K562 (cell line): ENCODE results near the gene CELSR2. TPM values are rescaled to one million over a fixed set of nuclear protein-coding genes. Genes with fewer than 3 reads are reported as not detected.

Source experiments
- CBFB ChIP-seq: sonication (generic); formaldehyde crosslinking; IDR thresholded peaks from 2 replicates; pipeline ENCODE4 v1.4.0; 2020; ENCODE audit warnings: mild to moderate bottlenecking, missing genetic modification reagents
- CC2D1A ChIP-seq: fragments of 450-650 bp; IDR thresholded peaks from 2 replicates; pipeline ENCODE4 v1.6.1; 2017; ENCODE audit warnings: mild to moderate bottlenecking
- COPS2 ChIP-seq: fragments of 450-650 bp; conservative IDR thresholded peaks from 2 replicates; pipeline ENCODE4 v1.6.1; 2016; ENCODE audit warnings: mild to moderate bottlenecking, moderate library complexity
- EP300 ChIP-seq: IDR thresholded peaks from 2 replicates; pipeline ENCODE4 v1.6.1; 2012; ENCODE audit warnings: low read length, improper control_type of control experiment
- IFI16 ChIP-seq: fragments of 250-450 bp; sonication (Bioruptor Pico); IDR thresholded peaks from 2 replicates; pipeline ENCODE4 v2.1.2; 2022; ENCODE audit warnings: mild to moderate bottlenecking, inconsistent platforms
- KDM2B ChIP-seq: fragments of 250-450 bp; sonication (Bioruptor Pico); IDR thresholded peaks from 2 replicates; pipeline ENCODE4 v1.8.0; 2021; ENCODE audit warnings: mild to moderate bottlenecking, moderate library complexity
- MAX ChIP-seq: sonication (generic); formaldehyde crosslinking; IDR thresholded peaks from 2 replicates; pipeline ENCODE4 v1.9.0; 2022; ENCODE audit warnings: mild to moderate bottlenecking, missing genetic modification reagents
- MNT ChIP-seq, 2 experiments: fragments of 450-650 bp; conservative IDR thresholded peaks; 2 replicates each; pipeline ENCODE4 v1.6.1; 2017; ENCODE audit warnings: mild to moderate bottlenecking in 2 of 2, moderate library complexity in 2 of 2
- MXI1 ChIP-seq: IDR thresholded peaks from 2 replicates; pipeline ENCODE4 v1.6.1; 2011; ENCODE audit warnings: low read depth, mild to moderate bottlenecking, improper control_type of control experiment, low read length
- OTX1 ChIP-seq: fragments of 450-650 bp; formaldehyde crosslinking; IDR thresholded peaks from 2 replicates; pipeline ENCODE4 v1.4.0; 2022; ENCODE audit warnings: mild to moderate bottlenecking
- POLR2H ChIP-seq: IDR thresholded peaks from 2 replicates; pipeline ENCODE4 v1.6.1; 2016; ENCODE audit warnings: missing genetic modification characterization, low read depth, mild to moderate bottlenecking, control low read depth, missing compliant biosample characterization, moderate library complexity
- SETDB1 ChIP-seq: IDR thresholded peaks from one replicate; pipeline ENCODE4 v1.6.1; 2012; ENCODE audit warnings: low read length, control low read depth, inconsistent platforms
- SRF ChIP-seq, 2 experiments: fragments of 250-450, 450-650 bp in 1 of 2; sonication (Bioruptor Pico) in 1 of 2; sonication (generic) in 1 of 2; formaldehyde crosslinking; IDR thresholded peaks; 2 replicates each; pipeline versions ENCODE4 v1.5.0 to v1.5.1; 2020 to 2022; ENCODE audit warnings: mild to moderate bottlenecking in 1 of 2, missing genetic modification reagents in 1 of 2
- ZBTB43 ChIP-seq: sonication (generic); formaldehyde crosslinking; IDR thresholded peaks from 2 replicates; pipeline ENCODE4 v1.8.0; 2023; ENCODE audit warnings: mild to moderate bottlenecking, missing genetic modification reagents
- polyA plus RNA-seq, 8 experiments: library from polyadenylated mRNA; depleted of rRNA in 4 of 8; stranded (reverse) in 5 of 8; unstranded in 3 of 8; fragments of >200 nt; fragmentation: Nextera tagmentation in 2 of 8; fragmentation: Illumina TruSeq in 1 of 8; extraction: Ambion mirVana in 2 of 8; extraction: Trizol in 1 of 8; gene quantifications; 2 replicates each; pipeline versions ENCODE4 v1.2.1 to v1.2.3, GENCODE V29; 2011 to 2014; ENCODE audit warnings: inconsistent platforms in 1 of 8, missing spikeins in 1 of 8
- total RNA-seq, 7 experiments: library from RNA; depleted of rRNA in 6 of 7; stranded (reverse); fragments of >200 nt in 6 of 7; fragmentation: Illumina TruSeq in 2 of 7; extraction: Trizol in 2 of 7; gene quantifications; 2 replicates each; pipeline versions ENCODE4 v1.2.1 to v1.2.3, GENCODE V29; 2011 to 2021; ENCODE audit warnings: low replicate concordance in 1 of 7
- TF ChIP-seq, protein P1 (sequence below), 2 experiments: fragments of 450-650 bp; formaldehyde crosslinking in 1 of 2; IDR thresholded peaks; 2 replicates each; pipeline versions ENCODE4 v1.4.0 to v1.6.1; 2014 to 2020; ENCODE audit warnings: mild to moderate bottlenecking in 2 of 2, borderline replicate concordance in 1 of 2, low read depth in 1 of 2

The CELSR2 gene
- total and polyA plus RNA-seq, 9 of the 15 experiments (the other 6 are each of a cell fraction or from before 2014, with no cell fraction given): 0.31 to 21.9 (median 4.2) TPM

GRCh38 chr1:109213824-109214693 is 35.3 kb upstream of the CELSR2 start, which contains the start of gene SARS1 (continued):
- peak; percentile 69; the same call in 1 of the 2 replicates for TF ChIP-seq CBFB (CRISPR knock-in tag)
- peak in 1 of 2 experiments; percentile 47; a peak in 2 of 4 replicates for TF ChIP-seq SRF (CRISPR knock-in tag; IDR thresholded peaks at IDR 0.05)
- TF ChIP-seq, protein P1, sequence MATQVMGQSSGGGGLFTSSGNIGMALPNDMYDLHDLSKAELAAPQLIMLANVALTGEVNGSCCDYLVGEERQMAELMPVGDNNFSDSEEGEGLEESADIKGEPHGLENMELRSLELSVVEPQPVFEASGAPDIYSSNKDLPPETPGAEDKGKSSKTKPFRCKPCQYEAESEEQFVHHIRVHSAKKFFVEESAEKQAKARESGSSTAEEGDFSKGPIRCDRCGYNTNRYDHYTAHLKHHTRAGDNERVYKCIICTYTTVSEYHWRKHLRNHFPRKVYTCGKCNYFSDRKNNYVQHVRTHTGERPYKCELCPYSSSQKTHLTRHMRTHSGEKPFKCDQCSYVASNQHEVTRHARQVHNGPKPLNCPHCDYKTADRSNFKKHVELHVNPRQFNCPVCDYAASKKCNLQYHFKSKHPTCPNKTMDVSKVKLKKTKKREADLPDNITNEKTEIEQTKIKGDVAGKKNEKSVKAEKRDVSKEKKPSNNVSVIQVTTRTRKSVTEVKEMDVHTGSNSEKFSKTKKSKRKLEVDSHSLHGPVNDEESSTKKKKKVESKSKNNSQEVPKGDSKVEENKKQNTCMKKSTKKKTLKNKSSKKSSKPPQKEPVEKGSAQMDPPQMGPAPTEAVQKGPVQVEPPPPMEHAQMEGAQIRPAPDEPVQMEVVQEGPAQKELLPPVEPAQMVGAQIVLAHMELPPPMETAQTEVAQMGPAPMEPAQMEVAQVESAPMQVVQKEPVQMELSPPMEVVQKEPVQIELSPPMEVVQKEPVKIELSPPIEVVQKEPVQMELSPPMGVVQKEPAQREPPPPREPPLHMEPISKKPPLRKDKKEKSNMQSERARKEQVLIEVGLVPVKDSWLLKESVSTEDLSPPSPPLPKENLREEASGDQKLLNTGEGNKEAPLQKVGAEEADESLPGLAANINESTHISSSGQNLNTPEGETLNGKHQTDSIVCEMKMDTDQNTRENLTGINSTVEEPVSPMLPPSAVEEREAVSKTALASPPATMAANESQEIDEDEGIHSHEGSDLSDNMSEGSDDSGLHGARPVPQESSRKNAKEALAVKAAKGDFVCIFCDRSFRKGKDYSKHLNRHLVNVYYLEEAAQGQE (IDR thresholded peaks at IDR 0.05; ENCODE audit: borderline replicate concordance): 0 out of 2 replicates have a peak, but pooled peaks have one; percentile 30
- TF ChIP-seq, protein P1 (CRISPR knock-in tag; IDR thresholded peaks at IDR 0.05; ENCODE audit: low read depth): 0 out of 2 replicates have a peak, but pooled peaks have one; percentile 52
- TF ChIP-seq OTX1 (CRISPR knock-in tag): no peak
- peak; percentile 41; the same call in 1 of the 2 replicates for TF ChIP-seq CC2D1A
- TF ChIP-seq COPS2: no peak
- no peak for TF ChIP-seq IFI16
- 0 out of 2 replicates have a peak, but pooled peaks have one; percentile 71 for TF ChIP-seq ZBTB43
- peak; percentile 89 to 92 for TF ChIP-seq MNT (conservative IDR thresholded peaks at IDR 0.05)
- TF ChIP-seq SETDB1: peak; percentile 66
- peak; percentile 84; the same call in 1 of the 2 replicates for TF ChIP-seq MXI1
- TF ChIP-seq KDM2B (CRISPR knock-in tag): peak; percentile 35; the same call in 1 of the 2 replicates
- peak; percentile 12 for TF ChIP-seq POLR2H (tag)
- no peak; the same call in 1 of the 2 replicates for TF ChIP-seq EP300
- TF ChIP-seq MAX: peak; percentile 79
